ENCODE data around the gene TAF5.
"Not testable (repeated sequence)": the region's sequence is repeated elsewhere in the genome, so short reads cannot be mapped to it uniquely, and the experiment has no call there.

TAF5 gene

GRCh38 chr10:103415581-103415980 is 47.8 kb downstream of the TAF5 start:
- DNase-seq, result no peak

GRCh38 chr10:103416436-103417147 is 48.8 kb downstream of the TAF5 start:
- DNase-seq, result peak; percentile 11

DNA sequence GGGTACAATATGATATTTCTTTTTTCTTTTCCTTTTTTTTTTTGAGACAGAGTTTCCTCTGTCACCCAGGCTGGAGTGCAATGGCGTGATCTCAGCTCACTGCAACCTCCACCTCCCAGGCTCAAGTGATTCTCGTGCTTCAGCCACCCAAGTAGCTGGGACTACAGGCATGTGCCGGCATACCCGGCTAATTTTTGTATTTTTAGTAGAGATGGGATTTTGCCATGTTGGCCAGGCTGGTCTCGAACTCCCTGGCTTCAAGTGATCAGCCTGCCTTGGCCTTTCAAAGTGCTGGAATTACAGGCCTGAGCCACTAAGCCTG is 49.3 kb downstream of the TAF5 start:
- not testable (repeated sequence) for DNase-seq

- DNase-seq, result no peak
Measured at GRCh38 chr10:103417601-103418000, 49.8 kb downstream of the TAF5 start.

GRCh38 chr10:103419101-103419500 is 51.3 kb downstream of the TAF5 start:
- no peak for DNase-seq

GRCh38 chr10:103423748-103424147 is 56.0 kb downstream of the TAF5 start:
- no peak for DNase-seq

DNA sequence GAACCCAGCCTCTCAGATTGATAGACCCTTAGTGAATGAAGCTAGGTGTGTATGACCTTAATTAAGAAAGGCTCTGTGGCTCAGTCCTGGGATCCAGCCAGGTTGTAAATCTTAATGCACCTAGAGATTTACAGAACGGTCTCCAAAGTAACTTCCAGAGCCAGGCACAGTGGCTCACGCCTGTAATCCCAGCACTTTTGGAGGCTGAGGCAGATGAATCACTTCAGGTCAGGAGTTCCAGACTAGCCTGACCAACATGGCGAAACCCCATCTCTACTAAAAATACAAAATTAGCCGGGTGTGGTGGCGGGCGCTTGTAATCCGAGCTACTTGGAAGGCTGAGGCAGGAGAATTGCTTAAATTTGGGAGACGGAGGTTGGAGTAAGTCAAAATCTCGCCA is 60.1 kb downstream of the TAF5 start:
- no peak for DNase-seq

GRCh38 chr10:103428989-103429643 is 61.3 kb downstream of the TAF5 start:
- DNase-seq, result no peak

- no peak for DNase-seq
Measured at GRCh38 chr10:103429647-103430046, 61.9 kb downstream of the TAF5 start.

DNA sequence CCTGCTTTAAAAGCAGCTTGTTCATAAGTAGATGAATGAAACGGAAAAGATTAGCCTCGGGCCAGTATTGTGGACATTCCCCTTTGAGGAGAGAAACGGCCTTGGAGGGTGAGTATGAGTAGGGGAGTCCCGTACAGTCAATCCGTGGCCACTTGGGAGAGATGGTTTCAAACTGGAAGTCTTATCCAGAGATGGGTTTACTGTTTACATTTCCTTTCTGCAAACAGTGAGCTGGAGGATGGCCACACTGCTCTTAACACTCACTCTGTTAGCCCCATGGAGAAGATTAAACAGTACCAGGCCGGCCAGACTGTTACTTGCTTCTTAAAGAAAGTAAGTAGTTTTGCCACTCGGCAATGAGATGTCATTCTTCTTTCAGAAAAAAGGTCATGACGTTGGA is 64.1 kb downstream of the TAF5 start:
- no peak for DNase-seq

DNA sequence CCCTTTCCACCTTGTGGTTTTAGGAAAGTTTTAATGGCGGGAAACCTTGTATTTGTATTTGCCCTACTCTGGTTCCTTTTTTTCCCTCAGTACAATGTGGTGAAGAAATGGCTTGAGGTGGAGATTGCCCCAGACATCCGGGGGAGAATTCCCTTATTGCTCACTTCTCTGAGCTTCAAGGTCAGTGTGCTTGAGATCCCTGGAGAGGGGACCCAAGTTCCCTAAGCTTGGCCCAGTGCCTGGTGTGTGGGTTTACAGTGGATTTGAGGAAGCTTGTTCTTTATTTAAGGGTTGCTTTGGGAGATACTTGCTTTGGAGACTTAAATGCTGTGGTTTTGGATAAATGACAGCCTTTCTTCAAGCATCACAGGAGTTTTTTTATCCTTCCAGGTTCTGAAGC is 66.1 kb downstream of the TAF5 start:
- DNase-seq, result no peak
